HL-60/S4 treated with phorbol 12-myristate 13-acetate at 8.2 ng/mL for 4 days and 3 days (cell line): ENCODE results near the gene NCOA5.
"Not testable (repeated sequence)": the region's sequence is repeated elsewhere in the genome, so short reads cannot be mapped to it uniquely, and the experiment has no call there.

Source experiments
- in situ Hi-C: fragments of 300-500 bp; cut with MboI; formaldehyde crosslinking; loops from 2 replicates; pipeline ENCODE4 v1.15.0; 2022; ENCODE audit warnings: low sequenced_read_pairs

The NCOA5 gene

DNA sequence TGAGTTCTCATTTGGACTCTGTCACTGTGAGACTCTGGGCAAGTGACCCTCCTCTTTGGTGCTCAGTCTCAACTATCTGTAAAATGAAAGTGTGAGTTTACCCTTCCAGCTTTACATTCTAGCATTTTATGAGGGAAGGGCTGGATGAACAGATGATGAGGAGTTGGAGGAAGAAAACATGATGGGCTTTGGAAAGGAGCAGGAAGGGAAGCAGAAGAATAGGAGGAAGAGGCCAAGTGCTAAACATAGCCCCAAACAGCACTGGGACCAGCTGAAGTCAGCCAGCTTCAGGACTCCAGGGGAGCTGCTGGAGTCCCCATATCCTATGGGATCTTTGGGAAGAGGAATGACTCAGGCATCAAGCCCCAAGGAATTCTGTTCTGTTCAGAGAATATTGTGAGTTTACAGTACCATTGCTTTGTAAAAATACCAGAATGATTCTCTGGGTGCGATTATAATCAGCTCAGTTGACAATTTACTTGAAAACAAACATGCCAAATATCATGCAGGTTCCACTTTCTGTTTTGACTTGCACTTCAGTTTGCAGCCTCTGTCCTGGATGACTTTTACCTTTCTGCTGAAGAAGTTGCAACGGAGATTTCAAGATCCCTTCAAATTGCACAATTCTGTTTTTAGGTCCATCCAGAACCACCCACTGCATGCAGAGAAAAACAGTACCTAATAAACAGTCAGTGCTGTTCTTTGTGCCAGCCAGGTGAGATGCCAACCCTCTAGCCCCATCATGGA is 31.6 kb upstream of the NCOA5 start:
- in situ Hi-C loops: no loop called here

DNA sequence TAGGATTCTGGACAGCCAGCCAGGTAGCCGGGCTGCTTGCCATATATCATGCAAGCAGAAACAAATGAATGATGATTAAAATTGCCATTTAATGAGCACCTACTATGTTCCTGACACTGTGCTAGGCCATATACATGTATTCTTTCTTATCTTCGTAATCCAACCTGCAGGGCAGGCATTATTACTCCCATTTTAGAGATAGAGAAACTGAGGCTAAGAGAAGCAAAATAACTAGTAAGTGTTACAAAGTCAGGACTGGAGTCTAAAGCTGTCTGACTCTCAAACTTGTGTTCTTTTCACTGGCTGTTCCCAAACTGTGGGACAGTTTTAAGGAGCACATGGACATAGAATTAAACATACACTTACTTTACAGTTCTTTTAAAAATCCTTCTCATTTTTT is 30.4 kb upstream of the NCOA5 start:
- in situ Hi-C loops: no loop called here

GRCh38 chr20:46119547-46119946 is 29.8 kb upstream of the NCOA5 start:
- in situ Hi-C loops: no loop called here

- in situ Hi-C loops: no loop called here
Observed at GRCh38 chr20:46119028-46119546, 29.3 kb upstream of the NCOA5 start.

GRCh38 chr20:46118481-46119020 is 28.8 kb upstream of the NCOA5 start:
- in situ Hi-C loops: no loop called here

DNA sequence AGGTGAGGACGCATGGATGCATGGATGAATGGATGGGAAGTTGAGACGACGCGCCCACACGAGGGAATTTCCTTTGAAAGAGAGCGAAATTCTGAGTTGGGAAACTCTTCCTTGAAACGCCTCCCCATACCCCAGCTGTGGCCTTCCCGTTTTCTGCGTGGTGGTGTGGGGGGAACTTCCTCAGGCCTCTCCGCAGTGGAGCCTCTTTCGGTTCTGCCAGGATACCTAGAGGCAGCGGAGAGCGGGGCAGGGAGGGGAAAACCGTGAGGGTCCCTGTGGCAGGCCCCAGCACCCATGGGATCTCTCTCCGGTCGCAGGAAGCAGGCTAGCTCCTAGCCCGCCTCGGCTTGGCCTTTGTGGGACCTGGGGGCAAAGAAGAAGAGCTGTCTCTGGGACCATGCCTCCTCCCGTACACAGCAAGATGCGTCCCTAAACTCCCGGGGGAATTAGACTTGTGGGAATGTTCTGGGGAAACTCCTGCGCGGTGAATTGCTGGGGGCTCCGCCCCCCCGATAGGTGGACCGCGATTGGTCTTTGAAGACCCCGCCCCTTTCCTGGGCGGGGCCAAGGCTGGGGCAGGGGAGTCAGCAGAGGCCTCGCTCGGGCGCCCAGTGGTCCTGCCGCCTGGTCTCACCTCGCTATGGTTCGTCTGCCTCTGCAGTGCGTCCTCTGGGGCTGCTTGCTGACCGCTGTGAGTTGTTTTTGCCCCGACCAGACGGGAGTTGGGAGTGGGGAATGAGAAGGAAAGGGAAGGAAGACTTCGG is 28.1 kb upstream of the NCOA5 start, which contains the start of gene CD40:
Gene CD40 (plus strand): TSS at position 611 of the 764 bp plus-strand sequence. CDS start 30 bp downstream, at position 641.
- in situ Hi-C loops: no loop called here

- in situ Hi-C loops: no loop called here
Observed at GRCh38 chr20:46114449-46114848, 24.7 kb upstream of the NCOA5 start.

DNA sequence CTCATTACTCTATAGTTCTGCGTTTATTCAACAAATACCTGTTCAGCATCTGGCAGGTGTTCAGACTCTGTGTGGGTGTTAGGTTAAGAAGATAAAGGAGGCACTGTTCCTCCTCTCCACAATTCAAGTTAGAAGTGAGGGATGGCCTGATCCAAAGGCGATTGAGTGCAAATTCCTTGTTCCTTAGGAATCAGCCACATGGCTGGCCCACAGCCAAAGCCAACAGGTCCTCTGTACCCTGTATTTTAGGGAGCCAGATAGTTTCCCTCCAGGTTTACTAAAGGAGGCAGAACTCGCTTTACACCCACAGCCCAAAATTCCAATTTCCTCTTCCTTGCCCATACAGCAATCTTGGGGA is 23.3 kb upstream of the NCOA5 start:
- in situ Hi-C loops: no loop called here

DNA sequence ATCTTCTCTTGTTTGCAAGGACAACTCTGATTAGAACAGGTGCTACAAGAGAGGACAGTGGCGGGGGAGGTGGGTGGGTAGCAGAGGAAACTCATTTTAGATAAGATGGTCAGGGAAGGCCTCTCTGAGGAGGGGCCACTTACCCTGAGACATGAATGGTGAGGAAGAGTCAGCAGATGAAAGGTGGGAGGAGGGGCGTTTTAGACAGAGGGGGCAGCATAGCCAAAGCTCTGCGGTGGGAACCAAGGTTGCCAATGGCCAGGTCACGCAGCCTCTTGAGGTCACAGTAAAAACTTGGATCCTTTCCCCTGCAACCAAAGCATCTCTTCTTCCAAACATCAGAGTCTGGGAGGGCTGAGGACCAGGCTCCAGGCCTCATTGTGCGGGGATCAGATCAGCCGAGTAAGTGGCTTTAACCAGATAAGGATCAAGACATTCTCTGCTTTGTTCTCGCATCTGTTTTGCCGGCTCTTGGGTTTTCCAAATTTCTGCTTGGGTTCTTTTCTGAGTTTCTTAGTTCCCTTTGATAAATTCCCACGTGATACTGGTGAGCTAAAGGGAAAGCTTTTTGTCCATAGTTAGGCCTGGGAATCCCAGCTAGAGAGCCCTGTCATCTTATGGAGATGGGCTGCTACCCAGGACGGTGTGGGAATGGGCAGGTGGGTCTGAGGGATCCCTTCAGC is 22.8 kb upstream of the NCOA5 start:
- in situ Hi-C loops: no loop called here

- in situ Hi-C loops: no loop called here
Observed at GRCh38 chr20:46111836-46112212, 22.1 kb upstream of the NCOA5 start.

- in situ Hi-C loops: no loop called here
Observed at GRCh38 chr20:46111028-46111835, 21.5 kb upstream of the NCOA5 start.

- in situ Hi-C loops: no loop called here
Observed at GRCh38 chr20:46108976-46109375, 19.2 kb upstream of the NCOA5 start.

- in situ Hi-C loops: no loop called here
Observed at GRCh38 chr20:46108435-46108841, 18.7 kb upstream of the NCOA5 start.

GRCh38 chr20:46107061-46107460 is 17.3 kb upstream of the NCOA5 start:
- in situ Hi-C loops: no loop called here

DNA sequence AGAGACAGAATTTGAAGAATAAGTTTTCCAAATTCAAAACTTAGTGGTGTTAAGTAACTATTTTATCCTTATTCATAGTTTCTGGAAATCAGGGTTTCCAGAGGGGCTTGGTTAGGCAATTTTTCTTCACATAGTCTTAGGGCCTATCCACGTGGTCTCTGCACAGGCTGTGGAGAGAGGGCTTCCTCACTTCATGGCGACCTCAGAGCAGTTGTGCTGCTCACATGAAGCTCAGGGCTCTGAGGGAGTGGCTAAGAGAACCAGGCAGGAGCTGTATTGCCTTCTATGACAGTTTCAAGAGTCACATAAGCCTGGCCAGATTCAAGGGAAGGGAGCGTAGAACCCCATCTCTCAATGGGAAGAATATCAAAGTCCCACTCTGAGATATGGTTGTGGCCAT is 14.5 kb upstream of the NCOA5 start:
- in situ Hi-C loops: no loop called here

DNA sequence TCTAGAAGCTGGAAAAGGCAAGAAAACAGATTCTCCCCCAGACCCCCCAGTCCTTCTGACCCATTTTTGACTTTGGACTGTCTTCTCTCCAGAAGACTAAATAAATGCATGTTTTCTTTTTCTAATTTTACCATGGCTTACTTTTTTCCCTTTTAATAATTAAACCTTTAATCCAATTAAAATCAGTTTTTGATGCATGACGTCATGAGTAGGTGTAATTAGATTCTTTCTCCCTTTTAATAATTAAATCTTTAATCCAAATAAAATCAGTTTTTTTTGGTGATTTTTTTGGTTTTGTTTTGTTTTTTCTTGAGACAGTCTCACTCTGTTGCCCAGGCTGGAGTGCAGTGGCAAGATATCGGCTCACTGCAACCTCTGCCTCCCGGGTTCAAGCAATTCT is 13.2 kb upstream of the NCOA5 start:
- in situ Hi-C loops: no loop called here

DNA sequence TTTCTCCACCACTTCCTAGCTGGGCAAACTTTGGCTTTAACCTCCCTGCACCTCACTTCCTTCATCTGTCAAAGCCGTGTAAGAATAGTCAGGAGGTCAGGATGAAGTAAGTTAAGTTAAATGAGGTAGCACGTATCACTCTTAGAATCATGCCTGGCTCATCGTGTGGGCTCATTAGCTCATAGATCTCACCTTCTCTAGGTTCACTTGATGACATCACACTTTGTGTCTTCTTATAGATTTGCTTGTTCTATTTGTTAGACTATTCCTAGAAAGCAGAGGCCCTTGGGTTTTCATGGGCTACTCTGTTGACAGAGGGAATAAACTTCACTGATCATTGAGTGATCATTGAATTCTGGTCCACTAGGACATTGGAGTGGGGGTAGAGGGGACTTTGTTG is 12.2 kb upstream of the NCOA5 start:
- in situ Hi-C loops: no loop called here

- in situ Hi-C loops: no loop called here
Observed at GRCh38 chr20:46100988-46101387, 11.2 kb upstream of the NCOA5 start.

- in situ Hi-C loops: not testable (repeated sequence)
Observed at GRCh38 chr20:46100444-46100843, 10.7 kb upstream of the NCOA5 start.

- in situ Hi-C loops: no loop called here
Observed at GRCh38 chr20:46099491-46100287, 9.9 kb upstream of the NCOA5 start.
